Measurements from ENCODE around the gene KHDRBS1.

Gene KHDRBS1

GRCh38 chr1:32013386-32014198, at the start of gene KHDRBS1:
Gene KHDRBS1 (plus strand): TSS chr1:32013868. CDS start chr1:32013996, 128 bp downstream.
- Histone ChIP-seq H3K4me1 (ENCODE audit: control insufficient read depth, insufficient read depth, low read length) (peaks cover 5% of the 10 kb centered on the region), H3K4me3 (ENCODE audit: low read depth, low read length) (peak within 1 kb of the TSS; percentile 89), H3K27me3 (ENCODE audit: control insufficient read depth, insufficient read depth, low read length) (peaks cover 9% of the 10 kb centered on the region), H3K9me3 (ENCODE audit: control insufficient read depth, insufficient read depth, low read length) (no peaks in the 10 kb centered on the region), H3K36me3 (ENCODE audit: control insufficient read depth, insufficient read depth, low read length) (no peaks in the 10 kb centered on the region), H3K9ac (ENCODE audit: low read depth, low read length) (peak within 1 kb of the TSS; percentile 90)

DNA sequence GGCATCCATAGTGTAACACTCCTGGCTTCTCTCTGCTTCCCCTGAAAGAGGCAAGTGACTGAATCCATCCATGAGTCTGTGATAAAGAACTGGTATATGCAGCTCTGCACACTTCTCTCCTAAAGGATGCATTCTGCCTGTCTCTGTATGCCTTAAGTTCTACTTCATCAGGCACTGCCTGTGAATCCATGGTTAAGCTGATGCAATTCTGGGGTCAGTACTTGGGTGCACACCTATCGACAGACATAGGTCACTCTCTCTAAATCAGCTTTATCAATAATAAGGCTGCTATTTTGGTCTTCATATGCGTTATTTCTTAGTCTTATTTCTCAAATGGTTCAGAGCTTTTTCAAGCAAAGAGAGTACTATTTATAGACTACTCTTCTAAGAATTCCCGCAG, 42.8 kb upstream of the KHDRBS1 start:
- H3K9me3 ChIP-seq (ENCODE audit: control insufficient read depth, insufficient read depth, low read length), result no peaks in the 10 kb centered on the region
- H3K9ac ChIP-seq (ENCODE audit: low read depth, low read length), result no peak overlapping the region
- no peaks in the 10 kb centered on the region for H3K27me3 ChIP-seq (ENCODE audit: control insufficient read depth, insufficient read depth, low read length)
- H3K4me3 ChIP-seq (ENCODE audit: low read depth, low read length), result no peak overlapping the region
- H3K4me1 ChIP-seq (ENCODE audit: control insufficient read depth, insufficient read depth, low read length), result no peaks in the 10 kb centered on the region
- H3K36me3 ChIP-seq (ENCODE audit: control insufficient read depth, insufficient read depth, low read length), result no peaks in the 10 kb centered on the region

DNA sequence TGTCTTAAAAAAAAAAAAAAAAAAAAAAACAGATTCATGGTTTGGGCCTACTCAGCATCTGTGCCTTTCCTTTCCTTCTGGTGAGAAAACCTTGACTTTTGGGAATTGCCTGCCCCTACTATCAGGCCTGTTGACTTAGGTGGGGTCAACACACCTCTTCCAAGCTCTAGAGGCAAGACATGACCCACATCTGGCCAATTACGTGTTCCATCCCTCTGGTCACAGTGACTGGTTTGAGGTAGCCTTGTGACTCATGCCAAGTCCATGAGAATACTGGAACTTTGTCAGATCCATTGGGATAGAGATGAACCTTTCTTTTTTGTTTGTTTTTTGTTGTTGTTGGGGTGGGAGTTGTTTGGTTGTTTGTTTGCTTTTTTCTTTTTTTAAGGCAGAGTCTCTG, 37.3 kb upstream of the KHDRBS1 start:
- Histone ChIP-seq H3K27me3 (ENCODE audit: control insufficient read depth, insufficient read depth, low read length) (no peaks in the 10 kb centered on the region), H3K9ac (ENCODE audit: low read depth, low read length) (no peak overlapping the region), H3K9me3 (ENCODE audit: control insufficient read depth, insufficient read depth, low read length) (no peaks in the 10 kb centered on the region), H3K4me1 (ENCODE audit: control insufficient read depth, insufficient read depth, low read length) (no peaks in the 10 kb centered on the region), H3K4me3 (ENCODE audit: low read depth, low read length) (no peak overlapping the region), H3K36me3 (ENCODE audit: control insufficient read depth, insufficient read depth, low read length) (no peaks in the 10 kb centered on the region)

DNA sequence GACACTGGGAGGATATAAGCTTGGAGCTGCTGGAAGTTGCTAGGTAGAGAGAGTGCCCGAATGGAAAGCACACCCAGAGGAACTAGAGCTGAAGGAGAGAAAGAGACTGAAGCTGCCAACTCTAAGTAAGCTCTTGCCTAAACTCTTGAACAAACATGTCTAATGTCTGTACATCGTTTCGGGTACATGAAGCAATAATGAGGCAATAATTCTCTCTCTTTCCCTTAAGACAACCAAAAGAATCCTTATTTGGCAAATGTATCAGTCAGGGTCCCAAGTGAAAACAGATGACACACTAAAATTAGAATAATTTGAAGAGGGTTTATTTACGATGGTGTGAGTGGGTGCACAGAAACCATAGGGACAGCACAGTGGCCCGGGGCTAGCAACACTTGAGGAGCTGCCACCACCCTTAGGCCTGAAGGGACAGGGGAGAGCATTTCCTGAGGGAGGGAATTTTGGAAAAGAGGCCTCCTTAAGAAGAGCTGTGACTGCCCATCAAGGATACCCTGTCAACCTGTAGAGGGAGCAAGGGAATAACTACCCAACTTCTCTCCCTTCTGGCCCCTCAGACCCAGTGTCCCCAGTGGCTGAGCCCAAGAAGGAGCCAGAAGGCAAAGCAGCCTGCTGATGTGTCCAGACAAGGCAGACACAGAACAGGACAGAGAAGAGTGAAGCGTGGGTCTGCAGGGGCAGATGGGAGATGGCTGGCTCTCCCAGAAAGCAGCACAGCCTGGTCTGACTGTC, 36.1 kb upstream of the KHDRBS1 start:
- H3K9me3 ChIP-seq (ENCODE audit: control insufficient read depth, insufficient read depth, low read length), result no peaks in the 10 kb centered on the region
- H3K36me3 ChIP-seq (ENCODE audit: control insufficient read depth, insufficient read depth, low read length), result no peaks in the 10 kb centered on the region
- no peaks in the 10 kb centered on the region for H3K27me3 ChIP-seq (ENCODE audit: control insufficient read depth, insufficient read depth, low read length)
- no peaks in the 10 kb centered on the region for H3K4me1 ChIP-seq (ENCODE audit: control insufficient read depth, insufficient read depth, low read length)
- no peak overlapping the region for H3K4me3 ChIP-seq (ENCODE audit: low read depth, low read length)
- no peak overlapping the region for H3K9ac ChIP-seq (ENCODE audit: low read depth, low read length)

DNA sequence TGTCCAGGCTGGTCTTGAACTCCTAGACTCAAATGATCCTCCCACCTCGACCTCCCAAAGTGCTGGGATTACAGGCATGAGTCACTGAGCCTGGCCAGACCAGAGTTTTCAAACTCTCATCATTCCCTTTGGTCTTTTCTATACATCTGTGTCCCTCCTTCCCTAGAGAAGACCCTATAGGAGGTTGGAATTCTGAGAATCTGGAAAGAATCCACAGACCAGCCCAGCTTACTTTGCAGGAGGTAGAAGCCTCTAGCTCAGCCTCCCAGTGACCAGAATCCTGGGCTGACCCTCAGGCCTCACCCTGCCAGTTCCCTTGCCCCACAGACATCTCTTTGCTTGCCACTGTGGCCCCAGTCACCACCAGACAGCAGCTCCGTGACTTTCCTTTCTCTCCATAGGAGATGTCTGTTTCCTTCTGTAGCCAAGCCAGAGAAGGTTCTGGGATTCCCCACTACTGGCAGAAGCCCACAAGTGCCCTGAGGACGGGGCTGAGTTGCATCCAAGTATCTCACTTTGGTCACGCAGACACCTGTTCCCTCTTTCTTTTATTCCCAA, 34.7 kb upstream of the KHDRBS1 start:
- Histone ChIP-seq H3K9ac (ENCODE audit: low read depth, low read length) (no peak overlapping the region), H3K9me3 (ENCODE audit: control insufficient read depth, insufficient read depth, low read length) (no peaks in the 10 kb centered on the region), H3K36me3 (ENCODE audit: control insufficient read depth, insufficient read depth, low read length) (no peaks in the 10 kb centered on the region), H3K4me1 (ENCODE audit: control insufficient read depth, insufficient read depth, low read length) (no peaks in the 10 kb centered on the region), H3K4me3 (ENCODE audit: low read depth, low read length) (no peak overlapping the region), H3K27me3 (ENCODE audit: control insufficient read depth, insufficient read depth, low read length) (no peaks in the 10 kb centered on the region)

GRCh38 chr1:31980835-31981455, 32.7 kb upstream of the KHDRBS1 start:
- no peaks in the 10 kb centered on the region for H3K27me3 ChIP-seq (ENCODE audit: control insufficient read depth, insufficient read depth, low read length)
- no peak overlapping the region for H3K4me3 ChIP-seq (ENCODE audit: low read depth, low read length)
- H3K4me1 ChIP-seq (ENCODE audit: control insufficient read depth, insufficient read depth, low read length), result no peaks in the 10 kb centered on the region
- no peaks in the 10 kb centered on the region for H3K9me3 ChIP-seq (ENCODE audit: control insufficient read depth, insufficient read depth, low read length)
- no peaks in the 10 kb centered on the region for H3K36me3 ChIP-seq (ENCODE audit: control insufficient read depth, insufficient read depth, low read length)
- H3K9ac ChIP-seq (ENCODE audit: low read depth, low read length), result no peak overlapping the region

DNA sequence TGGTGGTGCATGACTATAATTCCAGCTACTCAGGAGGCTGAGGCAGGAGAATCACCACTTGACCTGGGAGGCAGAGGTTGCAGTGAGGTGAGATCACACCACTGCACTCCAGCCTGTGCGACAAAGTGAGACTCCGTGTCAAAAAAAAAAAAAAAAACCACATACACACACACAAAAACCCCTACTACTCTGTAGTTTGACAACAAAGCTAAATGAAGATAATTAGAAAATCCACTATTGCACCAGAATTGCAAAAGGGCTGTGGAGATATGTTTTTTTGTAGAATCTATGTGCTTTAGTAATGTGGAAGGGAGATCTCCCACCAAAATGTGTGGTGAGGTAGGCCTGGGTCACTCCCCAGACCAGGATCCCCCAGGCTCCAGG, 32.2 kb upstream of the KHDRBS1 start:
- H3K36me3 ChIP-seq (ENCODE audit: control insufficient read depth, insufficient read depth, low read length), result no peaks in the 10 kb centered on the region
- no peaks in the 10 kb centered on the region for H3K4me1 ChIP-seq (ENCODE audit: control insufficient read depth, insufficient read depth, low read length)
- no peak overlapping the region for H3K4me3 ChIP-seq (ENCODE audit: low read depth, low read length)
- no peaks in the 10 kb centered on the region for H3K27me3 ChIP-seq (ENCODE audit: control insufficient read depth, insufficient read depth, low read length)
- no peaks in the 10 kb centered on the region for H3K9me3 ChIP-seq (ENCODE audit: control insufficient read depth, insufficient read depth, low read length)
- H3K9ac ChIP-seq (ENCODE audit: low read depth, low read length), result no peak overlapping the region

DNA sequence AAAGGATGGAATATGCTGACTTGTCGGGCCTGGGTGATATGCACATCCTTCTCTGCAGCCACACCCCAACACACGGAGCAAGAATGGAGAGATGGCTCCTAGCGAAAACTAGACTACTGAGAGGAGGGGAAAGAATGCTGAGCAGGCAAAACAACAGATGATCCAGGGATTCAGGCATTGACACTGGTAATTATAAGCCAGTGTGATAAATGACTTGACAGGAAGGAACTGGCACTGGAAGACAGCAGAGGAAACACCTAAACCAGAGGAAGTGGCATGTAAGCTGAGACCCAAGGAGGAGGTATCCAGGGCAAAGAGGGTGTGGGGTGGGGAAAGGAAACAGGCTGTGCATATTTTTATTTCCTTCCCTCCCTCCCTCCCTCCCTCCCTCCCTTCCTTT, 31.7 kb upstream of the KHDRBS1 start:
- Histone ChIP-seq H3K4me1 (ENCODE audit: control insufficient read depth, insufficient read depth, low read length) (peaks cover 1% of the 10 kb centered on the region), H3K9me3 (ENCODE audit: control insufficient read depth, insufficient read depth, low read length) (no peaks in the 10 kb centered on the region), H3K9ac (ENCODE audit: low read depth, low read length) (no peak overlapping the region), H3K36me3 (ENCODE audit: control insufficient read depth, insufficient read depth, low read length) (no peaks in the 10 kb centered on the region), H3K27me3 (ENCODE audit: control insufficient read depth, insufficient read depth, low read length) (no peaks in the 10 kb centered on the region), H3K4me3 (ENCODE audit: low read depth, low read length) (no peak overlapping the region)

GRCh38 chr1:31984419-31985347, 29.0 kb upstream of the KHDRBS1 start:
- Histone ChIP-seq H3K9ac (ENCODE audit: low read depth, low read length) (no peak overlapping the region), H3K4me1 (ENCODE audit: control insufficient read depth, insufficient read depth, low read length) (peaks cover 9% of the 10 kb centered on the region), H3K9me3 (ENCODE audit: control insufficient read depth, insufficient read depth, low read length) (no peaks in the 10 kb centered on the region), H3K36me3 (ENCODE audit: control insufficient read depth, insufficient read depth, low read length) (no peaks in the 10 kb centered on the region), H3K4me3 (ENCODE audit: low read depth, low read length) (no peak overlapping the region), H3K27me3 (ENCODE audit: control insufficient read depth, insufficient read depth, low read length) (no peaks in the 10 kb centered on the region)

DNA sequence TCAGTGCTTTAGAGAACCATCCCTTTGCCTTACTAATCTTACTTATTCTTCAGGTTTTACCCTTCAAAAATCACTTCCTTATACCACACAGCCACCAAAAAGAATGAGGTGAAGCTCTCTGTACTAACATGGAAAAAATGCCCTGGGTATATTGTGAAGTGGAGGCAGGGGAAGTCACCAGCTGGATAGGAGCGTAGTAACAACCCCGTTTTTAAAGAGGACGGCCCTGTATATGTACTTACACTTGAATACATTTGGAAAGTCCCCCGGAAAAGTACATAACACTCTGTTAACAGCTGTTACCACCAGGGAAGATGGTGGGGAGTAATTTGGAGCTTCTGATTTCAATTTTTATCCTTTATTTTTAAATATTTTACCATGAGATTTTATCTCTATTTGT, 28.2 kb upstream of the KHDRBS1 start:
- Histone ChIP-seq H3K4me1 (ENCODE audit: control insufficient read depth, insufficient read depth, low read length) (peaks cover 9% of the 10 kb centered on the region), H3K27me3 (ENCODE audit: control insufficient read depth, insufficient read depth, low read length) (no peaks in the 10 kb centered on the region), H3K9me3 (ENCODE audit: control insufficient read depth, insufficient read depth, low read length) (no peaks in the 10 kb centered on the region), H3K4me3 (ENCODE audit: low read depth, low read length) (no peak overlapping the region), H3K9ac (ENCODE audit: low read depth, low read length) (no peak overlapping the region), H3K36me3 (ENCODE audit: control insufficient read depth, insufficient read depth, low read length) (no peaks in the 10 kb centered on the region)

DNA sequence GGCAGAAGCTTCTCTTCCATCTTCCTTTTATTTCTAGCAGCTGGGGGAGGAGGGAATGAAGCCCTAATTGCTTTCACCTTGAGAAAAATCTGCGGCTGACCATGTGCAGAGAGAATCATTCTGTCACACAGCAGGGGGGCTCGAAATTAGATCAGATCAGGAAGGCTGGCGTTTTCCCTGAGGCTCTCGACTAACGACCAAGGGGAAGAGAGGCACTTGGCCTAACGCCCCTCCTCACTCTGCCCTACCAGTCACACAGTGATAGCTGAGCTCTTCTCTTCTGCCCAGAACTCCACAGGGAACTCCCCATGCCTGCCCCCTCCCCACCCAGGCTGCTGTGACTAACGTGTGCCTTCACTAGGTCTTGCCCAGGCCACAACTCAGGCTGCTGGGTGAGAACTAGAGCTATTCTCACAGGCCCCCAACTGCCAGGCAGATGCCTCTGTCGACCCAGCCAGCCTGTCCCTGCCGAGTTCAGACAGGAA, 26.5 kb upstream of the KHDRBS1 start:
- Histone ChIP-seq H3K4me1 (ENCODE audit: control insufficient read depth, insufficient read depth, low read length) (peaks cover 9% of the 10 kb centered on the region), H3K36me3 (ENCODE audit: control insufficient read depth, insufficient read depth, low read length) (no peaks in the 10 kb centered on the region), H3K9ac (ENCODE audit: low read depth, low read length) (no peak overlapping the region), H3K4me3 (ENCODE audit: low read depth, low read length) (no peak overlapping the region), H3K27me3 (ENCODE audit: control insufficient read depth, insufficient read depth, low read length) (no peaks in the 10 kb centered on the region), H3K9me3 (ENCODE audit: control insufficient read depth, insufficient read depth, low read length) (no peaks in the 10 kb centered on the region)
